ENCODE measurements around the gene PKHD1.
"Not testable (repeated sequence)": the region's sequence is repeated elsewhere in the genome, so short reads cannot be mapped to it uniquely, and the experiment has no call there.

Gene PKHD1

DNA sequence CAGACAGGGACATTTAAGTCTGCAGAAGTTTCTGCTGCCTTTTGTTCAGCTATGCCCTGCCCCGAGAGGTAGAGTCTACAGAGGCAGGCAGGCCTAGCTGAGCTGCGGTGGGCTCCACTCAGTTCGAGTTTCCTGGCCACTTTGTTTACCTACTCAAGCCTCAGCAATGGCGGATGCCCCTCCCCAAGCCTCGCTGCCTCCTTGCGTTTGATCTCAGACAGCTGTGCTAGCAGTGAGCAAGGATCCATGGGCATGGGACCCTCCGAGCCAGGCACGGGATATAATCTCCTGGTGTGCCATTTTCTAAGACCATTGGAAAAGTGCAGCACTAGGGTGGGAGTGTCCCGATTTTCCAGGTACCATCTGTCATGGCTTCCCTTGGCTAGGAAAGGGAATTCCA is 164.9 kb downstream of the PKHD1 start:
- DNase-seq = not testable (repeated sequence)

DNA sequence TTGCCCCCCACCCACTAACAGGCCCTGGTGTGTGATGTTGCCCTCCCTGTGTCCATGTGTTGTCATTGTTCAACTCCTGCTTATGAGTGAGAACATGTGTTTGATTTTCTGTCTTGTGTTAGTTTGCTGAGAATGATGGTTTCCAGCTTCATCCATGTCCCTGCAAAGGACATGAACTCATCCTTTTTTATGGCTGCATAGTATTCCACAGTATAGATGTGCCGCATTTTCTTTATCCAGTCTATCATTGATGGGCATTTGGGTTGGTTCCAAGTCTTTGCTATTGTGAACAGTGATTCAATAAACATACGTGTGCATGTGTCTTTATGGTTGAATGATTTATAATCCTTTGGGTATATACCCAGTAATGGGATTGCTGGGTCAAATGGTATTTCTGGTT is 169.1 kb downstream of the PKHD1 start:
- not testable (repeated sequence) for DNase-seq

DNA sequence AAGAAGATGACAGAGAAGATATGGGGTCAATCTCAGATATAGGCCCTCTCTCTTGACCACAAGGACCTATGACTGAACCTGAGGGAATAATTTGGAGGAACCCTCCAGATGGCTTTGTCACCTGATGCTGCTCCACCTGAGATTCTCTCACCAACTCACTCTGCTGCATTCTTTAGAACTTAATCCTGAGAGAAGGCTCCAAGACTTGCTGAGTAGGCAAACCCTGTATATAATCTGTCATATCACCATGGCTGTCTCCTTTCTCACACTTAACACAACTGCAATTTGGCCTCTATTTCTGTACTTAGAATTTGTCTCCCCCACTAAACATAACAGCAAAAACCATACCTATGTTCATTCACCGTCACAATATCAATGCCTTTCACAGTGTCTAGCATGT is 172.3 kb downstream of the PKHD1 start:
- DNase-seq = no peak

DNA sequence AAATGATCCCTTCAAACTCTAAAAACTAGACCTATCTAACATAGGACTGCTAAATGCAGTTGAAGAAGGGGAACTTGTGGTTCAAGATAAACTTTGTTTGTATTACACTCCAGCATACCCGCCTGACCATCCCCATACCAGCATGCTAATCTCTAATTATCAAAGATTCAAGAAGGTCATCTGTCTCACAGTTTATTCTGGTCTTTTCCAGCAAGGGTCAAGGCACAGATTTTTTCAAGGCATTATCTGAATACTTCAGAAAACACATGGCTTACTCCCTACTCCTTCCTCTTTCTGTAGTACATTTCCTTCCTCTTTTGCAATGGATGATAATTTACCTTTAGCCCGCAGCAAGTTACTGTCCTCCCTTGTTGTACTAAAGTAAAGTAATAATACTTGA is 174.1 kb downstream of the PKHD1 start:
- no peak for DNase-seq

DNA sequence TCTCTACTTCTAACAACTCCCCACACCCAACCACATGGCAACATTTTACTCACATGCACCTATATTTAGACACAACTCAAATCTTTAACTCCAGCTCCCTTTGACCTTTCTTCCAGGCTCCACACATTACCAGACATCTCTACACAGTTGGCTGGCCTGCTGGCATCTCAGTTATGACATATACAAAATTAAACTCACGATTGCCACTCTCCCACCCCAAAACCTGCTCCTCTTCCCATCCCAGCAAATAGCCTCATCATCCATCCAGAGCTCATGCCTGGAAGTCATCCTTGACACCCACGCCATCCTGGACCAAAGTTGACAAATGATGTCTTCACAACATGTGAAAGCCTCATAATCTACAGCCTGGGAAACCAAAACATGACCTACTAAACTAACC is 176.6 kb downstream of the PKHD1 start:
- no peak for DNase-seq

DNA sequence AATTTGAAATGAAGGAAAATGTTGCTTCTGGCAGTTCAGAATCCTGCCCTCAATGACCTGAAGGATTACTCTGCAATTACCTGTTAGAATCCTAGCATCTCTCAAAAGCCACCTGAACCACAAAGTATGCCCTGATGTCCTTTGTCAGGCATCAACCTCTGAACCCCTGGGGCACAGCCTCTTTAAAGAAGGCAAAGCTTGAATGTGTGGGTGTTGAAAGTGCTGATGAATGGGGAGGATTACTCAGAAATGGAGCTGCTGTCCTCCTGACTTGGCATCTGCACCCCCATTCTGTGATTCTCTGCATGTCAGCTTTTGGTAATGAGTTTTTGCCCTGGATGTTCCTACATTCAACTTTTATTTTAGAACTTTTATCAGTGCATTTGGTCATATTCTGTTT is 179.2 kb downstream of the PKHD1 start:
- DNase-seq = no peak

DNA sequence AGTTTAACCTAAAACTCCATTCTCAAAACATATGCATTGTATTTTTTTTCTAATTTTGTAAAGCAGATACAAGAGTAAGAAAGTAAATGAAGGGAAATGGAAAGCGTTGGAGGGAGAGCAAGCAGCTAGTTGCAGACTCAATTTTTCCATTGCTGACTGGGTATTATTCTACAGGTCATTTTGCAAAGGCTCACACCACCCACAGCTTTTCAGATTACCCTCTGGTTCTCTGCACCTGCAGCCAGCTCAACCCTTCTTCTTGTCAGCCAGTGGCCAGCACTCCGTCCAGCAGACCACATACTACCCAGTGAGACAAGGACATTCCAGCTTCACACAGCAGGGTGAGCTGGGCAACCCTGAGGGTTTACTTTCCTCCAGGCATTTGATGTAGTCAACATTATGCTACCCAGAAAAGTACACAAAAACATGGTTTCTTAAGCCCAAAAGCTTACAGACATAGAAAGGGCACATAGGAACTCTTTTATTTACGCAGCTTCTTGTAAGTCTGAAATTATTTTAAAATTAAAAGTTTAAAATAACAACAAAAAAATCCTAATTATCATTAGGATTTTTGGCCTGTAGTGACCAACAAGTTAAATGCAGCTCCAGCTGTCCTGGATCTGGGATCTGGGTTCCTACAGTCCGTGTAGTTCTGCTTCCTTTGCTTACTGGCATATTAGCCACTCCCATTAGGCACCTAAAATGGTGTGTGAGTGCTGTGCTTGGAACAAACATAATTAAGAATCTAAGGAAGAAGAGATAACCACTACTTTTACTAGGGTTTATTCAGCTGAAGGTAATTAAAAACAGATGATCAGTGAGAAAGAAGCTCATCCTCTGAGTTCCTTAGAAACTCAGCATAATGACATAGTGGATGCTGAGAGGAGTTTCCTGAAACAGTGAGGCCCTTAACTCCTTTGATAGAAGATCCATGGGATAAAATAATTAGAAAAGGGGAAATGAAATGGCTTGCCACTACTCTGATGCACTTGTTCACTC is 185.3 kb downstream of the PKHD1 start:
- DNase-seq = no peak

DNA sequence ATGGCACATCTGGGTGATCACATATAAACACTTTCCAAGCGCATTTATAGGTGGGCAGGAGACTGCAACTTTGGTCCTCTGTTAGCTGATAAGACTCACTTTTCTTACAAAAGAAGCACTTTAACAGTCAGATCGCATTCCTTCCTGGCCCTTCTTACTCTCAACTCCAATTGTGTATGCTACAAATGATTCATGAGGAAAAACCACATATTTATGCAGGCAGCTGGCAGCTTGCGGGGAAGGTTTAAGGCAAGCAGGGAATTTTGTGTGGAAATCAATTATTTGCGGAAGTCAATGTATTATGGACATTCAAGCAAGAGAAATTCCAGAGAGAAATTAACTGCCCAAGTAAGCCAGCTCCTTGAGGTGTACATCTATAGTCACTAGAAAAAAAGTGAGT is 194.0 kb downstream of the PKHD1 start:
- no peak for DNase-seq

DNA sequence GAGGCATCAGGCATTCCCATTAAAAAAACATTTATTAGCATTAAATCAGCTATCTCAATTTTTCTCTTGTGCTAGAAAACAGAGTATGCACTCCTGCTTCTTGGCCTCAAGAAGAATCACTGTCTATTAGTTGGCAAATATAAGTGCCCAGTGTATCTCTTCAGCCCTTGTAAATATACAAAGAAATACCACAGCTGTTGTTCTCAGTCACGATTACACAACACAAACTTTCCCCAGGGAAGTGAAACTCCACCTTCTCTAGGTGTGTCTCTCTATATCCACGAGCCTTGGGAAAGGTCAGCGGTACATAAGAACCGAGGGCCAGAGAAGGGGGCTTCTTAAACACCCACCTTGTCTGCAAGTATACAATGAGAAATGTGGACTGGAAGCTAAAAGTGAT is 194.7 kb downstream of the PKHD1 start:
- DNase-seq = no peak

DNA sequence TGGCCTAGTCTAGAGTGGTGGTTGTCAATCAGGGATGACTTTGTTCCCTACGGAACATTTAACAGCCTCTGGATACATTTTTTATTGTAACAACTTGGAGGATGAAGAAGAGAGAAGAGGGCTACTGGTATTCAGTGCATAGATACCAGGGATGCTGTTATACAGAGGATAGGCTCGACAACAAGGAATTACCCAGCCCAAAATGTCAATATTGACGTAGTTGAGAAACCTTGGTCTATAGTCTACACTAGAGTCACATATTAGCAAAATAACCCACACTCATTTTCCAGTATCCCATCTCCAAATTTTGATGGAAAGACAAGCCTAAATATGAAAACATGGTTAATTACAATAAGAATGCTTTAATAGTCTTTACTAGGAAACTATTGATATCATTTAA is 195.1 kb downstream of the PKHD1 start:
- DNase-seq = no peak

DNA sequence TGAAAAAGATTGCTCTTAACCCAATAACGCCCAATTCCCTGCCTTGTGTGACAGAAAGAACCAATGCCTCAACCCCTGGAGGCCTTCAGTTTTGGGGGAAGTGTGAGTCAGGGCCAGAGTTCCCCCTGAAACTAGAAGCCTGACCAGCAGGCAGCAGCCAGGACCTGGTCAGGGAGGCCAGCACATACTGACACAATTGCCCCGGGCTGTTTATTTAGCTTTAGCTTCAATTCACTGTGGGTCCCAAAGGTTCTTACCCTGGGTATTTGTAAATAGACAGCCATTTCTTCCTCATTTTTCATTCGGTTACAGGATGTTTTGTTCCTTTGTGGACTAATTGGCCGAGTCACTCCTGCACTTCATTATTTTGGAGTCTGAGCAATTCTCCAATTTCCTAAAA is 195.6 kb downstream of the PKHD1 start:
- no peak for DNase-seq

DNA sequence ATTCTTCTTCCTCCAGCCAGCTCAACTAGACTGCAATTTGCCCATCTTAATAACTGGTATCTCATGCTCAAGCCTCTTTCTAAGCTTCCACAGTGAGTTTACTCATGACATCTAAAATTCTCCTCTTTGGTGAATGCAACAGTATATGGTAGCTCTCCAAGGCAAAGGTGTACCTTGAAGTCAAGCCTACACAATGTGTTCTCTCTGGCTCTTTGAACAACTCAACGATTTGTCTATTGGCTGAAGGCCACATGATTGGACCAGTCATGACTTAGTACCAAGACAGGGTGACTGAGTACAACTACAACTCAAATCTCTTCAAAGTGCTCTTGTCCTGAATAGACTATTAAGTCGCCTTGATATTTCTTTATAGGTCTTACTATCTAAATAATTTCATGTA is 199.6 kb downstream of the PKHD1 start:
- DNase-seq = no peak

DNA sequence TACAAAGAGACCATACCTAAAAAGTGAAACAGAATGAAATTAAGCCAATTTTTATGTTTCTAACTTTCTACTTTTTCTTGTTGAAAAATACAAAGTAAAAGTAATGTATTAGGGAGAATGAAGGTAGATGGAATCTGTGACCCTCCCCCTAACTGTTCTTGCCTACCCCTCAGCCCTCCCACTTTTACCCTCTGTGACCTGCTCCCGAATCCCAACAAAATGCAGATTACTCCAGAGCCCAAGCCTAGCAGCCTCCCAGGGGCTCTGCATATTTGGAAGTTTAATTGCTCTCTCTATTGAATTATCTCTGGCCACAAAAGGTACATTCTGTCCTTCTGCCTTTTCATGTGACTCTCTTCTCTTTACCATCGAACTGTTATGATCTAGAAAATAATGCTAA is 201.5 kb downstream of the PKHD1 start:
- DNase-seq = no peak

DNA sequence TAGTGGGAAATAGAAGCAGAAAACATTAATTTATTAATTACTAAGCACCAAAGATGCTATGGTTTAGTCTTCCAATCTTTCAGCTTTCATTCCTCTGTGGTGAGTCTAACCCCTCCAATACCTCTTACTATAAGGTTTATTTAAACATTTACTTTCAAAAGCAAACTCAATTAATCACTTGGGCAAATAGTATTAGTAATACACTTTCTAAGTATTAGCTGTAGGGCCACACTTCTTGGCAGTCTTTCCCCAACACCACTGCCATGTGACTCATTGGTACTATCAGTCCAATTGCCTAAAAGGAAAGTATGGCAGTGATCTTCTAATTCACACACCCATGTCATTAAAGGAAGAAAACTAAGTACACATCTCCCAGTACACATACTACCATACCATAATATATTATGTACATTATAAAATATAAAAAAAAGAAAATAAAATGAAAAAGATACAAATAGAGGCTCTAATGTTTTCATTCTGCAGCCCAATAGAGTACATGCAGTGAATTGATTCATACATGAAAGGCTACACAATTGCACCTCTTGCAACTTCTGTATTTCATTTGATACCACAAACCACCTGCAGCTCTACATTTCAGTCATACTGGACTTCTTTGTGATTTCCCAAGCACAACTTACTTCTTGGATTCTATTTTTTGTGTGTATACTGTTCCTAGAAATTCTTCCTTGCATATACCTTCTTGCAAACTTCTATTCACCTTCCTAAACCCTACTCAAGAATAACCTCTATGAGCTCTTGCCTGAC is 218.6 kb downstream of the PKHD1 start:
- no peak for DNase-seq

DNA sequence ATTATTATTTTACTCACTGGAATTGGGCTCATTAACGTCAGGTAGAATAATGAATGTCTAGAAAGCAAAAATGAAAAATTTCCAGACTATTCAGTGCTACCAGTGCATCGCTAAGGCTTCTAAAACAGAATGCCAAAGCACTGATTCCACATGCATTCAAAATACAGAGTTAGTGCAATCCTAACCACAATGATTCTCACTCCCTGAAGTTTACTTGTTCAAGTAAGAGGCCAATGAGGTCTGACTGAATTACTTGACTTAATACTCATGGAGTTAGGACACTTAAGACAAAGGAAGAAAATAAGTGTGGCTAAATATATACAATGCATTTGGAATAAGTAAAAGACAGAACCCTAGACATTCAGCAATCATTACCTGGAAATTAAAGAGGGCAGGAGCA is 220.5 kb downstream of the PKHD1 start:
- no peak for DNase-seq

DNA sequence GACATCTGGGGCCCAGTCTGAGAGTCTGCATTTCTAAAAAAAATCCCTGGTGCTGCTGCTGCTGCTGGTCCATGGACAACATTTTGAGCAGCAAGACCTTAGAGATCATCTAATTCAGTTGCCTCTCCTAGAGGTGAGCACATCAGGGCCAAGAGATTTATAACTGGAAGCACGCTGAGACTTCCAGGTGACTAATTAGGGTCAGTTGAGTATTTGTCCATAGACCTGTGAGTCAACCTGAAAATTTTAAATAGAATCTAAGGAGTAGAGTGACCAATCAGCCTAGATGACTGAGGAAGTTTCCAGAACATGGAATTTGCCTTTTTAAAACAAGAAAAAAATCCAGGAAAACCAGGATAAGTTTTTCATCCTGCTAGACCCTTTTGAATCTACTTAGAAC is 221.4 kb downstream of the PKHD1 start:
- DNase-seq = no peak

DNA sequence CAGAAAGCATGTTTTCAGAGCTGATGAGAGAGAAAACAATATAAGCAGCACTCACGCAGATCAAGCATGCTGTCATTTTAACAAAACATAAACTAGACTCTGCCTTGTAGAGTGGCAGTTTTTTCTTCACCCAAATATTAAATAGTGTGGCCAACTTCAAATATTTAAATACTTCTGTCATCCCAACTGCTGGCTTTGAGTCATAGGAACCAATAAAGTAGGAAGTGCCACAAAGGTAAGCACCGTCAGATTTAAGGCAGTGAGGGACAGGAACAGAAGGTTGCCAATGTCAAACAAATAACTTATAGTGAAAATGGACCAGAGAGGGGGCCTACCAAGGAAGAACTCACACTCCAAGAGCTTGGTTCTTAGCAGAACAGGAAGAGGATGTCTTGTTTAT is 222.2 kb downstream of the PKHD1 start:
- DNase-seq = no peak

DNA sequence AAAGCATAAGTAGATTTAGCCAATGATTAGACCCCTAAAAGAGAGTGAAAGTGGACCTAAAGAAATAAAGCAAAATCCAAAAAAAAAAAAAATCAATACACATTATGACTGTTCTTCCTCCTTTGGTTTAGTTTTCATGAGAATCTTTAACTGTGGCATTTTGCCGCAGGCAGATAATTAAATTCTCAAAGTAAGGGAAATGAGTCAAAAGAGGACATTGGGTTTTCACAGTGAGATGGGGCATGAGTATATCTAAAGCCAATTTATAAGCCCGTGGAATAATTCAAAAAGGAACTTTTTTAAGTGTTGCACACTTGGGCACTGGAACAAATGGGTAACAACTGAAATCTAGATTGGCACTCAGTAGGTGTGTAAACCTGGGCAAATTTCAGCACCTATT is 230.3 kb downstream of the PKHD1 start:
- no peak for DNase-seq

DNA sequence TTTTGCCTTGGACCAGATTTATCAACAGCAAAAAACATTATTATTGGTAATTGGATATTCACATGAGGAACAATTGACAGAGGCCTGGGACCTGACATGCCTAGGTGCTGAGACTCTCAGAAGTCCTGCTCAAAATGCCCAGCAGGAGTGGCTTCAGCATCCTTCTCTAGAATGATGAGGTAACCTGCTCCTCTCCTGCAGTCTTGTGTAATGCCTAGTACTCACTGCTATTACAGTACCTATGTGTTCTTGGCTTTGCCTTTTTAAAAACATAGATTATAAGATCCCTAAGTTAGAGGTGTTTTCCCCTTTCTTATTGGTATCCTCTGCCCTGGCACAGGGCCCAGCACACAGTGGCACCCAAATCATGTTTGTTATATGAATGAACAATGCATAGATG is 230.9 kb downstream of the PKHD1 start:
- DNase-seq = no peak

DNA sequence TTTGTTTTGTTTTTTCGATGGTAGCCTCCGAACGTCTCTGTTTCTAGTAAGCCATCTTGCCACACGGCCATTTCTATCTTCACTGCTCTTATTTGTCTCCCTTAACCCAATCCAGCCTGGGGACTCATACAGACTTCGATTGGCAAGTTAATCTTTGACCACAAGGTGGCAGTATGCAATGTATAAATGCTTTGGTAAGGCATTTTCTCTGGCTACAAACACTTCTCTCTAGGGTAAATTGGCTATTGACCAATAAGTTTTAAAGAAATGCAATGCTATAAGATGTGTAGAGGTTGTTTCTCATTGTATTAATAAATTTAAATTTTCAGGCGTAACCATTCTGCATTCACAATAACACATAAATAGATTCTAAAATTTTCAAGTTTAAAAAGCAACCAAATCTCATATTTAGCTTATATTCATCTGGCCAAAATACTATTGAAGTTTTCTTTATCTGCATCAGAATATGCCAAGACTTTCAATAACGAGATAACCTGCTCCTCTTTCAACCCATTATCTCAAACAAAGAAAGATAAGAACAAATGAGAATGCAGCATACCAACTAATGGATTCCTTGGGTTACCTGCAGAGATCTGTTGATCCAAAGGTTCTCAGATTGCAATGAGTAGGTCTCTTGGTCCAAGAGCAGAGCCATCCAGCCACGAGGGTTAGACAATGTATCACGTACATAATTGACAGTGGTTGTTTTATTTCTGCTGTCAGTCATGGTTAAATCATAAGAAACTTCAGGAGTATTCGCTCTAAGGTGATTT is 231.9 kb downstream of the PKHD1 start:
- peak in 2 of 6 experiments; percentile 8 to 10 for DNase-seq

DNA sequence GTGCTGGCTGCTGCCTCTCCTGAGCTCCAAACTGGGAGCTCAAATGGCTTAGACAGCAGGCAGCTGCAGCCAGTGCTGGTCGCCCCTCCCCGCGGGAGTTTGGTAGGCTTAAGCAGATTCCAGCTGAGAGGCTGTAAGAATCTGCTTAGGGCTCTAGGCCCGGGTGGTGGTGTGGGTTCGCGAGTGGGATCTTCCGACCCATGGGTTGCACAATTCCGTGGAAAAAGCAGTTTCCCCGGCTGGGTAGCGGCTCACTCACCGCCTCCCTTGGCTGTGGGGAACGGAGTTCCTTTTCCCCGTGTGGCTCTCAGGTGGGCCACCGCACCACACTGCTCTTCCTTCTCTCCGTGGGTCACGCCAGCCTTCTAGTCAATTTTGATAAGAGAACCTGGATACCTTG is 232.5 kb downstream of the PKHD1 start:
- no peak for DNase-seq

DNA sequence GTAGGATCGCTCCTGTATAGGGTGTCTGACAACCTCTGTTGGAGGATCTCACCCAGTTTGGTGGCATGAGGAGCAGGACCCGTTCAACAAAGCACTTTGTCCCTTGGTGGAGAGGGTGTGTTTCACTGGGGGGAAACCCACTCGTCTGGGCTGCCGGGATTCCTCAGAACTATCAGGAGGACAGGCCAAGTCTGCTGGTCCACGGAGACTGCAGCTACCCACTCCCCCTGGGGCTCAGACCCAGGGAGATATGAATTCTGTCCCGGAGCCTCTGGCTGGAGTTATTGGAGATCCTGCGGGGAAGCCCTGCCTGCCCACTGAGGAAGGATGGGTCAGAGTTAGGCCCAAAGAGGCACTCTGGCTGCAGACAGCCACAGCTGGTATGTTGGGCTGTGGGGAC is 233.1 kb downstream of the PKHD1 start:
- no peak for DNase-seq

DNA sequence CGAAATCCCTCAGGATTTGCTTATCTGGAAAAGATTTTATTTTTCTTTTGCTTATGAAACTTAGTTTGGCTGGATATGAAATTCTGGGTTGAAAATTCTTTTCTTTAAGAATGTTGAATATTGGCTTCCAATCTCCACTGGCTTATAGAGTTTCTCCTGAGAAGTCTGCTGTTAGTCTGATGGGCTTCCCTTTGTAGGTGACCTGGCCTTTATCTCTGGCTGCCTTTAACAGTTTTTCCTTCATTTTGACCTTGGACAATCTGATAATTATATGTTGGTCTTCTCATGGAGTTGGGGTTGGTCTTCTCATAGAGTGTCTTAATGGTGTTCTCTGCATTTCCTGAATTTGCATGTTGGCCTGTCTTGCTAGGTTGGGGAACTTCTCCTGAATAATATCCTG is 234.3 kb downstream of the PKHD1 start:
- not testable (repeated sequence) for DNase-seq
